Uterus (tissue), 4 donors: ENCODE measurements around the gene RNASE11. TPM values are rescaled to one million over a fixed set of nuclear protein-coding genes. Genes with fewer than 3 reads are reported as not detected.

Experiments used
- DNase-seq, 2 donors: peaks; one replicate each; pipeline ENCODE4 v3.0.0-alpha.2; 2019 to 2020
- H3K27ac ChIP-seq, 2 donors: fragments of 200-600 bp; sonication (generic); 1 replicate in 1 of 2; 2 replicates in 1 of 2; pipeline ENCODE4 v1.5.1; 2016 to 2018
- H3K27me3 ChIP-seq, 2 donors: fragments of 200-600 bp; sonication (generic); one replicate each; pipeline ENCODE4 v1.5.1; 2018 to 2019; ENCODE audit warnings: control low read depth in 1 of 2
- H3K36me3 ChIP-seq, 2 donors: fragments of 200-600 bp; sonication (generic); one replicate each; pipeline ENCODE4 v1.5.1; 2019; ENCODE audit warnings: control low read depth in 1 of 2
- H3K4me1 ChIP-seq, 2 donors: fragments of 200-600 bp; sonication (generic); one replicate each; pipeline ENCODE4 v1.5.1; 2018 to 2019; ENCODE audit warnings: control low read depth in 1 of 2
- H3K4me3 ChIP-seq, 2 donors: fragments of 200-600 bp; sonication (generic); 1 replicate in 1 of 2; 2 replicates in 1 of 2; pipeline ENCODE4 v1.5.1; 2018 to 2019; ENCODE audit warnings: mild to moderate bottlenecking in 1 of 2
- H3K9me3 ChIP-seq, 2 donors: fragments of 200-600 bp; sonication (generic); one replicate each; pipeline ENCODE4 v1.5.1; 2019; ENCODE audit warnings: control low read depth in 1 of 2
- CTCF ChIP-seq, 4 experiments: fragments of 200-600 bp in 2 of 4; fragments of 450-650 bp in 2 of 4; sonication (generic) in 2 of 4; IDR thresholded peaks; one replicate each; pipeline ENCODE4 v1.5.1; 2016 to 2019; ENCODE audit warnings: antibody characterized with exemption in 4 of 4, mild to moderate bottlenecking in 2 of 4, moderate library complexity in 1 of 4
- POLR2A ChIP-seq, 2 donors: fragments of 450-650 bp; IDR thresholded peaks; one replicate each; pipeline ENCODE4 v1.6.1; 2016; ENCODE audit warnings: antibody characterized with exemption in 2 of 2, mild to moderate bottlenecking in 1 of 2, moderate library complexity in 1 of 2
- intact Hi-C: fragments of 100-400 bp; cut with DNase I; formaldehyde crosslinking; loops from one replicate; pipeline ENCODE4 v1.15.1; 2023; ENCODE audit warnings: low total_unique reads
- total RNA-seq, 4 donors: library from RNA; depleted of rRNA in 3 of 4; stranded (reverse); fragments of >200 nt in 3 of 4; gene quantifications; one replicate each; pipeline versions ENCODE4 v1.1.0 to v1.2.4, GENCODE V29; 2014 to 2023
- donor health status: DM: yes; HTN: yes; CAD: no.

RNASE11 gene
- total RNA-seq, 4 donors from 2014 or later, result not detected

DNA sequence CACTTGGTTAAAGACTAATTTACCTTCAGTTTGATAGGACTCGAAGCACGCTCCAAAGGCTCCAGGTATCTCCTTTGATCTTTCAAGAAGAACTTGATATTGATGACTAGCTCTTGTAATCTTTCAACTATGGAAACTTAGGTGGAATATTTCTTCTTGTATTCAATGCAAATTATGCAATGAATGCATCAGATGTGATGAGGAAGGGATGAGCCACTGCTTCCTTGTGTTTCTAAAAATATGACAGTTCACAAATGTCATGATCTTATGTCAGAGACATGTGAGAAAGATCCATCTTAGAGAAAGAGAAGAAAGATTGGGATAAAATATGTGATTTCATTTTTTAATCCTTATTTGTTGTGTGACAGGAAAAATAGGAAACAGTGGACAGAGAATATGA is 36.9 kb downstream of the RNASE11 start:
- no peak for DNase-seq
- TF ChIP-seq CTCF (IDR thresholded peaks at IDR 0.05) (no peak), POLR2A (IDR thresholded peaks at IDR 0.05) (no peak)

DNA sequence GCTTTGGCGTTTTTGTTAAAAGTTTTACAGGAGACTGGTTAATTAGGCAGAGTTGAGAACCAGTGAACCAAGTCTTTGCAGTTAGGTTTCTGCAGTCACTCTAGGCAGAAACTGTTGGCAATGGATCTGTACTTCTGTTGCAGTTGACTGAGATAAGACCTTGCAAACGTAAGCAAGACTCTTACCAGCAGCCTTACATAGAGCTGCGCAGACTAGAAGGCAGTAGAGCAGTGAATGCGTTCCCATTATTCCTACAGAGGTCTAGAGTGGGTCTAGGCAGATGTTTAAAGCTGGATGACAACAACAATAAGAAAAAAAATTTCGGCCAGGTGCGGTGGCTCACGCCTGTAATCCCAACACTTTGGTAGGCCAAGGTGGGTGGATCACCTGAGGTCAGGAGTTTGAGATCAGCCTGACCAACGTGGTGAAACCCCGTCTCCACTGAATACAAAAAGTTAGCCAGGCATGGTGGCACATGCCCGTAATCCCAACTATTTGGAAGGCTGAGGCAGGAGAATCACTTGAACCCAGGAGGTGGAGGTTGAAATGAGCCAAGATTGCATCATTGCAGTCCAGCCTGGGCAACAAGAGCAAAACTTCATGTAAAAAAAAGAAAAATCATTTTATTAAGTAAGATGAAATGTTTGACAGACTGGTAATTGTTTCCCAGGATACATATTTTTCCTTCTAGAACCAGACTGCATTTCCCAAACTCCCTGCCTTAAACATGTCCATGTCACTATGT is 39.2 kb downstream of the RNASE11 start:
- H3K36me3 ChIP-seq, result no peaks in the 10 kb centered on the region
- no peak overlapping the region for H3K27ac ChIP-seq
- H3K27me3 ChIP-seq, result no peaks in the 10 kb centered on the region
- no peak for TF ChIP-seq CTCF (IDR thresholded peaks at IDR 0.05)
- TF ChIP-seq POLR2A (IDR thresholded peaks at IDR 0.05), result no peak
- no peaks in the 10 kb centered on the region for H3K4me1 ChIP-seq
- intact Hi-C loops, result no loop called here
- no peak for DNase-seq
- no peaks in the 10 kb centered on the region for H3K9me3 ChIP-seq
- H3K4me3 ChIP-seq, result no peak overlapping the region

More for the DNA sequence above, 36.9 kb downstream of the RNASE11 start:
- Histone ChIP-seq H3K27ac (no peak overlapping the region), H3K27me3 (no peaks in the 10 kb centered on the region), H3K36me3 (no peaks in the 10 kb centered on the region), H3K4me1 (no peaks in the 10 kb centered on the region), H3K9me3 (no peaks in the 10 kb centered on the region), H3K4me3 (no peak overlapping the region)
- intact Hi-C loops, result no loop called here

DNA sequence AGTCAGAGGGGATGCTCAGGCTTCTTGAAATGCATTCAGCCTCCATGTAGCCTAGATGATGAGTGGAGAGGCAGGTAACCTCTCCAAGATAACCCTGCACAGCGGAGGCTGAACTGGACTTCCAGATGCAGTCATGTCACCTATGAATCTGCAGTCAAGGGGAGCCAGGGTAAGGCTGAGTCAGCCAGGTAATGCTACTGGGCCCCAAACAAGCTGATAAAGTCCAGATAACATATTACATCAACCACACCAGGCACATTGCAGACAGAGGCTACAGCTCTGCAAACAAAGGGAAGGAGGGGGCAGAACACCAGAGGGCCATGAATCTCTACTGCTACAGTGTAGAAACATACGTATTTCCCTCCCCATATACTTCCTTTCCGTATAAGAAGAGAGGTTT is 40.9 kb downstream of the RNASE11 start:
- H3K4me3 ChIP-seq, result no peak overlapping the region
- H3K27me3 ChIP-seq, result no peaks in the 10 kb centered on the region
- no peak for TF ChIP-seq POLR2A (IDR thresholded peaks at IDR 0.05)
- no peak for TF ChIP-seq CTCF (IDR thresholded peaks at IDR 0.05)
- H3K9me3 ChIP-seq, result no peaks in the 10 kb centered on the region
- no peak for DNase-seq
- intact Hi-C loops, result no loop called here
- no peaks in the 10 kb centered on the region for H3K36me3 ChIP-seq
- H3K27ac ChIP-seq, result no peak overlapping the region
- H3K4me1 ChIP-seq, result no peaks in the 10 kb centered on the region

GRCh38 chr14:20539906-20540305 is 47.9 kb downstream of the RNASE11 start:
- H3K27me3 ChIP-seq, result no peaks in the 10 kb centered on the region
- H3K9me3 ChIP-seq, result no peaks in the 10 kb centered on the region
- no peak overlapping the region for H3K4me3 ChIP-seq
- intact Hi-C loops, result no loop called here
- no peaks in the 10 kb centered on the region for H3K4me1 ChIP-seq
- no peaks in the 10 kb centered on the region for H3K36me3 ChIP-seq
- TF ChIP-seq CTCF (IDR thresholded peaks at IDR 0.05) (no peak), POLR2A (IDR thresholded peaks at IDR 0.05) (no peak)
- no peak overlapping the region for H3K27ac ChIP-seq
- DNase-seq, result no peak

Other genes starting within 250 kb of the RNASE11 start
- gene PARP2, start 244.4 kb downstream of the RNASE11 start, total RNA-seq, result 10 to 100 TPM in 3 of 4 donors, 1 to 10 TPM in 1; 1.8 to 22.5 (median 16.0) TPM
- 10 to 100 TPM; 13.5 to 44.8 (median 27.0) TPM for gene TEP1, start 174.5 kb downstream of the RNASE11 start, total RNA-seq
- gene KLHL33, start 151.8 kb downstream of the RNASE11 start, total RNA-seq, result 1 to 10 TPM in 3 of 4 donors, not detected in 1; 1.3 to 2.8 (median 2.1) TPM
- gene OSGEP, start 133.2 kb downstream of the RNASE11 start, total RNA-seq, result 100 to 1,000 TPM in 1 of 4 donors, 10 to 100 TPM in 3; 38.7 to 105 (median 53.0) TPM
- gene APEX1, start 132.8 kb downstream of the RNASE11 start, total RNA-seq, result 100 to 1,000 TPM in 1 of 4 donors, 10 to 100 TPM in 3; 52.4 to 208 (median 93.3) TPM
- gene PIP4P1, start 126.6 kb downstream of the RNASE11 start, total RNA-seq, result 10 to 100 TPM; 16.4 to 39.1 (median 22.8) TPM
- gene PNP, start 118.6 kb downstream of the RNASE11 start, total RNA-seq, result 10 to 100 TPM; 12.7 to 46.9 (median 14.3) TPM
- gene RNASE10, start 82.5 kb downstream of the RNASE11 start, total RNA-seq, result under 1 TPM in 1 of 4 donors, not detected in 3; 0.76 TPM
- not detected for gene RNASE9, start 27.0 kb downstream of the RNASE11 start, total RNA-seq
- gene RNASE12, start 3.4 kb upstream of the RNASE11 start, total RNA-seq, result not detected
- gene OR6S1, start 53.7 kb upstream of the RNASE11 start, total RNA-seq, result not detected
- gene RNASE4, start 96.6 kb upstream of the RNASE11 start, total RNA-seq, result 100 to 1,000 TPM in 1 of 4 donors, 10 to 100 TPM in 3; 26.3 to 159 (median 76.3) TPM
- gene ANG, start 100.8 kb upstream of the RNASE11 start, total RNA-seq, result 10 to 100 TPM in 3 of 4 donors, 1 to 10 TPM in 1; 4.2 to 20.8 (median 12.2) TPM
- gene EDDM3A, start 157.9 kb upstream of the RNASE11 start, total RNA-seq, result not detected
- gene EDDM3B, start 180.4 kb upstream of the RNASE11 start, total RNA-seq, result not detected
- 1 to 10 TPM in 3 of 4 donors, under 1 TPM in 1; 0.77 to 4.2 (median 3.7) TPM for gene RNASE6, start 193.3 kb upstream of the RNASE11 start, total RNA-seq
- 100 to 1,000 TPM; 107 to 299 (median 167) TPM for gene RNASE1, start 214.8 kb upstream of the RNASE11 start, total RNA-seq